SK-N-SH treated with all-trans-retinoic acid at 6 μM for 48 hours (cell line): Measurements from ENCODE around the gene AKAP9.

Experiments
- ATAC-seq: fragments of 200-7000 bp; cut with Tn5 transposase; 3 replicates; pipeline ENCODE4 v1.9.1; 2020; ENCODE audit warnings: mild to moderate bottlenecking, moderate library complexity
- ARNTL ChIP-seq: fragments of 450-650 bp; formaldehyde crosslinking; IDR thresholded peaks from 2 replicates; pipeline ENCODE4 v1.5.0; 2020; ENCODE audit warnings: low read depth, mild to moderate bottlenecking, moderate library complexity, borderline replicate concordance
- BACH2 ChIP-seq: fragments of 250-450 bp; sonication (Bioruptor Pico); IDR thresholded peaks from 2 replicates; pipeline ENCODE4 v1.9.0; 2021; ENCODE audit warnings: mild to moderate bottlenecking, borderline replicate concordance
- CREB5 ChIP-seq: fragments of 250-450 bp; sonication (Bioruptor Pico); IDR thresholded peaks from 2 replicates; pipeline ENCODE4 v1.5.1; 2020; ENCODE audit warnings: low read depth, mild to moderate bottlenecking, moderate library complexity
- CSRNP3 ChIP-seq: fragments of 250-450 bp; sonication (Bioruptor Pico); IDR thresholded peaks from 2 replicates; pipeline ENCODE4 v1.5.1; 2021; ENCODE audit warnings: mild to moderate bottlenecking, moderate library complexity
- ISL1 ChIP-seq: fragments of 250-450 bp; sonication (Bioruptor Pico); IDR thresholded peaks from 2 replicates; pipeline ENCODE4 v2.1.2; 2022; ENCODE audit warnings: mild to moderate bottlenecking, moderate library complexity
- PATZ1 ChIP-seq: fragments of 250-450 bp; sonication (Bioruptor Pico); IDR thresholded peaks from 2 replicates; pipeline ENCODE4 v1.8.0; 2020; ENCODE audit warnings: mild to moderate bottlenecking, moderate library complexity, borderline replicate concordance
- POU6F1 ChIP-seq: fragments of 250-450 bp; sonication (Bioruptor Pico); IDR thresholded peaks from 2 replicates; pipeline ENCODE4 v1.8.0; 2021; ENCODE audit warnings: low read depth, mild to moderate bottlenecking, moderate library complexity, borderline replicate concordance
- PPARA ChIP-seq: fragments of 250-450 bp; sonication (Bioruptor Pico); IDR thresholded peaks from 2 replicates; pipeline ENCODE4 v1.5.0; 2020; ENCODE audit warnings: mild to moderate bottlenecking, borderline replicate concordance
- RARB ChIP-seq: fragments of 250-450 bp; sonication (Bioruptor Pico); IDR thresholded peaks from 2 replicates; pipeline ENCODE4 v1.8.0; 2021; ENCODE audit warnings: mild to moderate bottlenecking, moderate library complexity
- SNAI2 ChIP-seq: fragments of 250-450 bp; sonication (Bioruptor Pico); IDR thresholded peaks from 2 replicates; pipeline ENCODE4 v1.5.0; 2020; ENCODE audit warnings: mild to moderate bottlenecking, moderate library complexity
- TCF4 ChIP-seq: fragments of 250-450 bp; sonication (Bioruptor Pico); IDR thresholded peaks from 2 replicates; pipeline ENCODE4 v1.8.0; 2021; ENCODE audit warnings: mild to moderate bottlenecking, moderate library complexity, borderline replicate concordance
- TOX ChIP-seq: fragments of 250-450 bp; sonication (Bioruptor Pico); IDR thresholded peaks from 2 replicates; pipeline ENCODE4 v1.8.0; 2021; ENCODE audit warnings: mild to moderate bottlenecking, moderate library complexity, borderline replicate concordance
- TSHZ2 ChIP-seq: fragments of 250-450 bp; sonication (Bioruptor Pico); IDR thresholded peaks from 2 replicates; pipeline ENCODE4 v1.5.0; 2020; ENCODE audit warnings: mild to moderate bottlenecking, moderate library complexity
- ZC3H10 ChIP-seq: fragments of 250-450 bp; sonication (Bioruptor Pico); IDR thresholded peaks from 2 replicates; pipeline ENCODE4 v1.5.1; 2021; ENCODE audit warnings: mild to moderate bottlenecking, moderate library complexity
- ZFP3 ChIP-seq: fragments of 250-450 bp; sonication (Bioruptor Pico); IDR thresholded peaks from 2 replicates; pipeline ENCODE4 v1.5.0; 2020; ENCODE audit warnings: mild to moderate bottlenecking, moderate library complexity
- ZNF70 ChIP-seq: fragments of 450-650 bp; formaldehyde crosslinking; IDR thresholded peaks from 2 replicates; pipeline ENCODE4 v1.5.0; 2020; ENCODE audit warnings: mild to moderate bottlenecking, moderate library complexity

The AKAP9 gene

GRCh38 chr7:91915401-91916050 lies 25.1 kb upstream of the AKAP9 start (continued):
- TF ChIP-seq POU6F1 (CRISPR knock-in tag), result no peak

- TF ChIP-seq ZNF70 (CRISPR knock-in tag), result no peak
- no peak for TF ChIP-seq CREB5
- TF ChIP-seq TCF4 (CRISPR knock-in tag), result no peak
- no peak for TF ChIP-seq ZFP3 (CRISPR knock-in tag)
- TF ChIP-seq ARNTL, result no peak
- no peak for TF ChIP-seq PPARA (CRISPR knock-in tag)
- TF ChIP-seq PATZ1 (CRISPR knock-in tag), result no peak
- TF ChIP-seq TSHZ2 (CRISPR knock-in tag), result no peak
- TF ChIP-seq RARB (CRISPR knock-in tag), result no peak
- no peak for TF ChIP-seq ISL1 (CRISPR knock-in tag)
- no peak for TF ChIP-seq TOX
- TF ChIP-seq BACH2 (CRISPR knock-in tag), result no peak
- TF ChIP-seq CSRNP3 (CRISPR knock-in tag), result no peak
- TF ChIP-seq POU6F1 (CRISPR knock-in tag), result no peak
- no peak for ATAC-seq
Measured at GRCh38 chr7:91916051-91916440, 24.6 kb upstream of the AKAP9 start.

GRCh38 chr7:91918356-91918755 lies 22.3 kb upstream of the AKAP9 start:
- TF ChIP-seq TCF4 (CRISPR knock-in tag) (no peak), CSRNP3 (CRISPR knock-in tag) (no peak), PATZ1 (CRISPR knock-in tag) (no peak), SNAI2 (CRISPR knock-in tag) (no peak), POU6F1 (CRISPR knock-in tag) (no peak), ZC3H10 (CRISPR knock-in tag) (no peak)
- ATAC-seq, result no peak
